Putamen (tissue), 1 donor: ENCODE results near the gene CFAP20DC.
"Not testable (repeated sequence)": the region's sequence is repeated elsewhere in the genome, so short reads cannot be mapped to it uniquely, and the experiment has no call there.

Experiments used
- DNase-seq: peaks from one replicate; pipeline ENCODE4 v3.0.0-alpha.2; 2016; ENCODE audit warnings: low spot score

CFAP20DC gene

GRCh38 chr3:58695284-58695683 lies 354.5 kb downstream of the CFAP20DC start:
- not testable (repeated sequence) for DNase-seq

- no peak for DNase-seq
Measured at GRCh38 chr3:58693940-58694850, 355.6 kb downstream of the CFAP20DC start.

GRCh38 chr3:58692484-58692883 lies 357.3 kb downstream of the CFAP20DC start:
- DNase-seq = no peak
